Measurements from ENCODE around the gene MRPS7. TPM values are rescaled to one million over a fixed set of nuclear protein-coding genes. Genes with fewer than 3 reads are reported as not detected.

The MRPS7 gene
- total and polyA plus RNA-seq, 10 of the 15 experiments (the other 5 are each of a cell fraction or from before 2014, with no cell fraction given) = 88.4 to 217 (median 109) TPM

GRCh38 chr17:75219815-75220214 lies 41.9 kb upstream of the MRPS7 start (continued):
- no peak for TF ChIP-seq CTCF (IDR thresholded peaks at IDR 0.05 in 2 of 3, conservative IDR thresholded peaks at IDR 0.05 in 1 of 3; ENCODE audit: control insufficient read depth in 2 of 3, extremely low read depth in 1 of 3, insufficient read depth in 1 of 3, low read depth in 3 of 3, low read length in 3 of 3)
- TF ChIP-seq ZBTB33 (IDR thresholded peaks at IDR 0.05) = no peak
- TF ChIP-seq FOXK2 (IDR thresholded peaks at IDR 0.05) = no peak

- ATAC-seq = no peak
- Histone ChIP-seq H3K36me3 (ENCODE audit: control insufficient read depth in 2 of 2, insufficient read depth in 2 of 2, low read length in 1 of 2) (peaks cover 23 to 32% of the 10 kb centered on the region in 2 experiments), H3K27ac (ENCODE audit: control insufficient read depth, insufficient read depth) (no peak overlapping the region), H2AFZ (ENCODE audit: control insufficient read depth, low read depth, low read length) (no peak overlapping the region), H3K4me1 (ENCODE audit: control insufficient read depth, insufficient read depth, low read length) (no peaks in the 10 kb centered on the region), H4K20me1 (ENCODE audit: control insufficient read depth, insufficient read depth) (no peaks in the 10 kb centered on the region), H3K4me2 (ENCODE audit: control insufficient read depth, insufficient read depth) (no peak overlapping the region), H3K4me3 (no peak overlapping the region), H3K27me3 (replicated peaks in 1 of 2; ENCODE audit: control insufficient read depth in 2 of 2, insufficient read depth in 2 of 2, low read length in 1 of 2) (no peaks in the 10 kb centered on the region), H3K9me3 (replicated peaks; ENCODE audit: control insufficient read depth, insufficient read depth, low read length) (no peaks in the 10 kb centered on the region), H3K79me2 (ENCODE audit: control insufficient read depth, insufficient read depth, low read length) (no peaks in the 10 kb centered on the region), H3K9ac (ENCODE audit: control insufficient read depth, insufficient read depth, low read length) (no peak overlapping the region)
- TSS peak; percentile 28 for BruUV-seq (replicated peaks)
- intact Hi-C loops (cut with micrococcal nuclease; ENCODE audit: unreplicated experiment) (no loop called here), in situ Hi-C loops (cut with MboI) (no loop called here)
- 90% methylated on average over 14 of the region's 14 CpGs for WGBS (ENCODE audit: insufficient coverage, insufficient replicate concordance, low lambda C conversion rate, missing lambda C conversion rate)
- no peak for DNase-seq (ENCODE audit: low read depth, low spot score)
- SMC1A ChIA-PET (ENCODE audit: uncharacterized antibody, unreplicated experiment) = no interaction called here
- RAD21 ChIA-PET (ENCODE audit: unreplicated experiment) = no interaction called here
- CTCF ChIA-PET = interaction anchor here (2.3 kb wide), 1 partner anchor 25 kb away, joined by 5 read pairs; no protein-coding TSS in a partner anchor
- no peak for FAIRE-seq
- POLR2A ChIA-PET = no interaction called here
- TF ChIP-seq SIX5 (IDR thresholded peaks at IDR 0.05; ENCODE audit: low read depth, low read length, severe bottlenecking) (no peak), PML (IDR thresholded peaks at IDR 0.05; ENCODE audit: low read length) (no peak), CHD2 (IDR thresholded peaks at IDR 0.05; ENCODE audit: borderline replicate concordance, low read depth, low read length) (no peak), MYB (IDR thresholded peaks at IDR 0.05; ENCODE audit: borderline replicate concordance, low read depth, low read length) (no peak), NKRF (conservative IDR thresholded peaks at IDR 0.05) (no peak), TBL1XR1 (IDR thresholded peaks at IDR 0.05; ENCODE audit: low read depth, low read length) (no peak), STAT1 (conservative IDR thresholded peaks at IDR 0.05) (no peak), SRF (IDR thresholded peaks at IDR 0.05; ENCODE audit: low read depth in 2 of 2, low read length in 2 of 2) (no peak), CBX5 (IDR thresholded peaks at IDR 0.05; ENCODE audit: low read depth) (no peak), REST (IDR thresholded peaks at IDR 0.05; ENCODE audit: low read depth, low read length) (no peak)
These were observed 36.7 kb upstream of the MRPS7 start for GRCh38 chr17:75225016-75225415.
